ENCODE results near the gene GPR179.

Gene GPR179, protein sequence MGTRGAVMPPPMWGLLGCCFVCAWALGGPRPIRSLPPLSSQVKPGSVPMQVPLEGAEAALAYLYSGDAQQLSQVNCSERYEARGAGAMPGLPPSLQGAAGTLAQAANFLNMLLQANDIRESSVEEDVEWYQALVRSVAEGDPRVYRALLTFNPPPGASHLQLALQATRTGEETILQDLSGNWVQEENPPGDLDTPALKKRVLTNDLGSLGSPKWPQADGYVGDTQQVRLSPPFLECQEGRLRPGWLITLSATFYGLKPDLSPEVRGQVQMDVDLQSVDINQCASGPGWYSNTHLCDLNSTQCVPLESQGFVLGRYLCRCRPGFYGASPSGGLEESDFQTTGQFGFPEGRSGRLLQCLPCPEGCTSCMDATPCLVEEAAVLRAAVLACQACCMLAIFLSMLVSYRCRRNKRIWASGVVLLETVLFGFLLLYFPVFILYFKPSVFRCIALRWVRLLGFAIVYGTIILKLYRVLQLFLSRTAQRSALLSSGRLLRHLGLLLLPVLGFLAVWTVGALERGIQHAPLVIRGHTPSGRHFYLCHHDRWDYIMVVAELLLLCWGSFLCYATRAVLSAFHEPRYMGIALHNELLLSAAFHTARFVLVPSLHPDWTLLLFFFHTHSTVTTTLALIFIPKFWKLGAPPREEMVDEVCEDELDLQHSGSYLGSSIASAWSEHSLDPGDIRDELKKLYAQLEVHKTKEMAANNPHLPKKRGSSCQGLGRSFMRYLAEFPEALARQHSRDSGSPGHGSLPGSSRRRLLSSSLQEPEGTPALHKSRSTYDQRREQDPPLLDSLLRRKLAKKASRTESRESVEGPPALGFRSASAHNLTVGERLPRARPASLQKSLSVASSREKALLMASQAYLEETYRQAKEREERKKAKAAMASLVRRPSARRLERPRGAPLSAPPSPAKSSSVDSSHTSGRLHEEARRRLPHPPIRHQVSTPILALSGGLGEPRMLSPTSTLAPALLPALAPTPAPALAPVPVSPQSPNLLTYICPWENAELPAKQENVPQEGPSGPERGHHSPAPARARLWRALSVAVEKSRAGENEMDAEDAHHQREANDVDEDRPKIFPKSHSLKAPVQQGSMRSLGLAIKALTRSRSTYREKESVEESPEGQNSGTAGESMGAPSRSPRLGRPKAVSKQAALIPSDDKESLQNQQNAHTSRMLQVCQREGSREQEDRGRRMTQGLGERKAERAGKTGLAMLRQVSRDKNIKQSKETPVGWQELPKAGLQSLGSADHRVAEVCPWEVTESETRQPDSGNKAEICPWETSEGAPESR (N-terminal part only)

DNA sequence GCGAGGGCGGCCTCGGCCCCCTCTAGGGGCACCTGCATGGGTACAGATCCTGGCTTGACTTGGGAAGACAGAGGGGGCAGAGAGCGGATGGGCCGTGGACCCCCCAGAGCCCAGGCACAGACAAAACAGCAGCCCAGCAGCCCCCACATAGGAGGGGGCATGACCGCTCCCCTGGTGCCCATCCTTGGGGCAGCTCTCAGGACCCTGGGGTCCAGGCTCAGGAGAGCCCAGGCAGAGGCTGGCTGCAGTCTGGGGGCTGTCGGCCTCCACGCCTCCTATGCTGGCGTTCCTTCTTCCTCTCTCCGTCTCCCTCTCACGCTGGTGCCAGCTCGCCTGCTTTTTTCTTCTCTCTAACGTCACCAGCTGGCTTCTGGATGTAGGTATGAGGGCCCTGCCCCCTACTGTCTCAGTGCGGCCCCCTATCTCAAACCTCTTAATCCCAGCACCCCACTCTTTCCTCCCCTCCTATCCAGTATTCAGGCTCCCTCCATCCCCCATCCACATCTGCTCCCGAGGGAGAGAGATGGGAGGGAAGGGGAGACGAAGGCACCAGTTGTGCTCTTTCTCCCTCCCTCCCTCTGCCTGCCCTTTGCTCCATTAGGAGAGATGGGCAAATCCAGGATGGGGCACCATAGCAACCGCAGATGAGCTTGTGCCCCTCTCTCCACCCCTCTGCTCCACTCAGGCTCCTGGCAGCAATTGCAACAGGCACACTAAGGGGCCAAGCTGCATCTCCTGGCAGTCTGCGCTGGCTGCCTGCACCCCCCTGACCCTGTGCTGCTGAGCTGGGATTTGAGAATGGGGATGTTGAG, at the start of gene GPR179:
GPR179 (minus strand) TSS at position 349 of the 812 bp plus-strand sequence; CDS start at position 182, 167 bp downstream.
- no peak for DNase-seq

DNA sequence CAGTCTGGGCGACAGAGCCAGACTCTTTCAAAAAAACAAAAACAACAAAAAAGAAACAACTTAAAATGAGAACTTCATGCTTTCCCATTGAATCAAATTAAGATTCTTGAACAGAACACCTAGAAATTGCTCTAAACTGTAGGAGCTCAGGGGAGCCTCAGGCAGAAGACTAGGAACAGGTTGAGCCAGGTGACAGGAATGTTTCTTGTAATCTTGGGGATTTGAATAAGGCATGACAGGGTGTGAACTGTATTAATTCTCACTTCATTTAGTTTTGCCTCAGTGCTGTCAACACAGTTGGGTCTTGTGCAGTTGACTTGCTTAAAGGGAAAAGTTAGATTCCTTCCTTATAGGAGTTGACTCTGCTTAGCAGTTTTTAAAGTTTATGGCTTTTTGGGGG, 35.7 kb upstream of the GPR179 start:
- no peak for DNase-seq

DNA sequence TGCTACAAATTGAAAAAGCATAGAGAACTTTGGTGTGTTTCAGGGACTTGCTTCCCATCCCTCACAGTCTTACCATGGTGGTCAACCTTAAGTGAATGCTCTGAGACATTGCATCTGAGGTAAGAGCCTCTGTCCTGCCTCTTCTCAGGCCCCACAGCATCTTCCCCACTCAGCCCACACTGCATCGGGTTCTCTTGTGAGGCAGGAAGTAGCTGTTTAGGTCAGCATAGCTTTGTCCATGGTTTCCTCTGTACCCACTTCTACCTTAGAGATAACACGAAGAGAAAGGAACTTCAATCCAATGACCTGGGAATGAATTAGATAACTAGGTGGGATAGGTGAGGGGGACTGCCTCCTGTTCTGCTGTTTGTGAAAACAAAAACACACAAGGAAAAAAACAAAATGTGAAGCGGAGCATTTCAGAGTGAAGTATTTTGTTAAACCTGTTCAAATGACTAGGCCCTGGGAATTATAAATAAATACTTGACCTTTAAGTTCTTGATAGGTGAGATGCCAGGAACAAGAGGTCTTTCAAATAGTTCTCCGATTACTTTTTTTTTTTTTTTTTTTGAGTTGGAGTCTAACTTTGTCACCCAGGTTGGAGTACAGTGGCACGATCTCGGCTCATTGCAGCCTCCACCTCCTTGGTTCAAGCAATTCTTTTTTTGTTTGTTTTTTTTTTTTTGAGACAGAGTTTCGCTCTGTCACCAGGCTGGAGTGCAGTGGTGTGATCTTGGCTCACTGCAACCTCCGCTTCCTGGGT, 25.5 kb upstream of the GPR179 start:
- DNase-seq, result no peak

DNA sequence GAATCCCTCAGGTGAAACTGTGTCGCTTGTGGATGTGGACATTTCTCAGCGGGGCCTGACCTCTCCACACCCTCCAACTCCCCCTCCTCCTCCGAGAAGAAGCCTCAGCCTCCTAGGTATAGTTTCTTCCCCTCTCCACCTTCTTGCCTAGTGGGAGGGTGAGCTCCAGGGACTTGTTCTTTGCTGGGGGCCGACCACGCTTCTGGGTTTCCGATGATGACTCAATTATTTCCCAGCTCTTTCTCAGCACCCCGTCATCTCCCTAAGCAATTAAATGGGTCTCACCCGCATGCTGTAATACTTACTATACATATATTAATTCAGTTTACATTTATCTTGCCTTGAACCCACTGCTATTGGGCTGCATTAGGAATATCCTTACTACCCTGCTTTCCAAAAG, 21.0 kb upstream of the GPR179 start:
- DNase-seq, result no peak

DNA sequence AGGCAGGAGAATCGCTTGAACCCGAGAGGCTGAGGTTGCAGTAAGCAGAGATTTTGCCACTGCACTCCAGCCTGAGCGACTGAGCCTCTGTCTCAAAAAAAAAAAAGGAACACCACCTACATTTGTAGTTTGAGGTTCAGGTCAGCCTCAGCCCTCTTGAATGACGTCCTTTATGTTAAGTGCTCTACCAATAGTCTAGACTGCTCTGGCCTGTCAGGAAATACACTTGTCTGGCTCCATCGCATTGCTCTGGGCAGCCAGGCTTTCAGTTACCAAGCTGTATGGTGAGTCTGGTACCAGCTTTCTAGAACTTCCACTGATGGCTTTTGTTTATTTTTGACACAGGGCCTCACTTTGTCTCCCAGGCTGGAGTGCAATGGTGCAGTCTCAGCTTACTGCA, 19.3 kb upstream of the GPR179 start:
- DNase-seq, result no peak

DNA sequence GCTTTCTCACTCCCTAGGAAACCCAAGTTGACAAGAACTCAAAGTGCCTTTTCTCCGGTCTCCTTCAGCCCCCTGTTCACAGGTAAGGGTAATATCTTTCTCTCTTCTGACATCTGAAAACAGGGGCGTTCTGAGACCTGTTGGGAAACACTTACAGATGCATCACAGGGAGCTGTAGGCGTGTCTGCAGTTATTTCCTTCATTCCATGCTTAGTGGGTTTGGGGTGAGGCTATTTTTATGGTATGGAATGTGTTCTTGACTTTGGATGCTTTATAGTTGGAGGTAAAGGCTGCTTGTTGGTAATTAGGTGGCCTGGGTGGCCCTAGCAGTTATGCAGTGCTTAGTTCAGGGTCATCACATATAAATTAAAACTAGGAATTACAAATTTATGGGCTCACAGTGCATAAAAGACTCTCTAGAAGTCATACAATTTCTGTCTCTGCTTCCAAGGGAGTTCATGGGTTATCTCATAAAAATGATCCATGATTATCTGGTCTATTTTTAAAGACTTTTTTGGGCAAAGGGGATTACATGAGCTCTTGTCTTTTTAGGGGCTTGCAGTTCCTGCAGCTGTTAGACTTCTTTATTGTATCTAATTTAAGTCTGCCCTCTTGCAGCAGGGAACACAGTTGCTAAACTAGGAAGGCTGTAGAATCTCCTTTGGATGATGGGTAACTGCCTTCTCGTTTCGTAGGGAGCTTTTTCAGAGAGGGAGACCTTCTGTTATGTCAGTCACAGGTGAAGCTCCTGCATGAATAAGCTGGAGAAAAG, 18.1 kb upstream of the GPR179 start:
- no peak for DNase-seq

DNA sequence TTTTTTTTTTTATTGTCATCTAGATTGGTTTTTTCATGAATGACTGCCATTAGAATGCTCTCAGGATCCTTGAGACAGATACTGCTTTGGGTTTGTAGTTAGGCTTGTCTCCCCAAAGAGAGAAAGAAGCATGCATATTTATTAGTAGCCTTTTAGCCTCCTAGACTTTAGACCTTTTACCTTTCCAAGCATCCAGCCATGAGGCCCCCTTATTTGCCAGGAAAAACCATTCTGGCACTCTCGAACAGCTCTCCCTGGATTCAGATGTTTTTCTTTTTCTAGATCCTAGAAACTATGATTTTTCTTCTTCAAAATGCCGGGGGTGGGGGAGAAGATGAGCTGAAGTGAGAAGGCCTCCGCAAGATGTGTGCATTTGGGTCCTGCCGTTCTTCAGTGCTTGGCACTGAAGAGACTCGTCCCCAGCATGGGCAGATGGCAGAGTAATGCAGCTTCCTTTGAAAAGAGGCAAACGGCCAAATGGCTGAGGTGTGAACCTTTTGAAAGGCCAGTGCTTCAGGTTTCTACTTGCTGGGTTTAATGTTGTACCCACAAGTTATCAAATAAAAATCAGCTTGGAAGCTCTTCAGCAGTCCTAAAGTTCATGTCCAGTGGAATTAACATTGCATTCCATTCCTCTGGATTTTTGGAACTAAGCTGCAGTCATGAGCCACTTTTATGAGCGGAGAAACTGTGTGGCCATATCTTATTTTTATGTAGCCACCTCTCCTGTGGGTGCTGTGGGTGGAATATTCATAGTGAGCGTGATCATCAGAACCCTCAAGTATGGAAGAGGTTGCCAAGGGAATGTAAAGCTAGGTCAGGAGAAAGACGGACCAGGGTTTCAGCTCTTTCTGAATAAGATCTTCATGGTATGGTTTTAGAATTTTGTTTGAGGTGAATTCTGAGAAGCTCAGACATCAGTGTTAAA, 15.1 kb upstream of the GPR179 start:
- no peak for DNase-seq

DNA sequence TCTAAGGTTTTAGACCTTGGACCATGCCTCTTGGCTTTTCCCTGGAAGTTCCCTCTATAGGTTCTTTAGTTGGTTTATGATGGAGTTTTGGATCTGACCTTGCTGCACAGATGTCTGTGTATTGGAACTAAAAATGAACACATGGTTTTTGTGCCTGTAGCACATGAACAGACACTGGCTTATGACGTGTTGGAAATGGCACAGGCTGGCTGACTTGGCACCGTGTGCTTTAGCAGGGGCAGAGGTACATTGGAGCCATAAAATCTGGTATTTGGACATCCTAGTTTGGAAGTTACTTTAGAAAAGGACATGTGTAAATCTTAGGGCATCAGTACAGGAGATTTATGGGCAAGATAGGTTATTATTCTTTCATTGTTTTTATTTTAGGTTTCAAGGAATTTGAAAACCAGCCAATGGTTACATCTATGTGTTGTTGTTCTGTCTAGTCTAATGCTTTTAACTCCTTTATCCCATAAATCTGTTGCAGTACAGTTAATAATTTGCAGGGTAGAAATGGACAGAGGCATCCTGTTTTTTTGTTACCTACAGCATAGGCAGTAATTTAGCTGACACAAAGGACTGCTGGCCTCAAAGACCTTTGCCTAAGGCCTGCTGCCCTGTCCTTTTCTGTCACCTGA, 13.8 kb upstream of the GPR179 start:
- no peak for DNase-seq

DNA sequence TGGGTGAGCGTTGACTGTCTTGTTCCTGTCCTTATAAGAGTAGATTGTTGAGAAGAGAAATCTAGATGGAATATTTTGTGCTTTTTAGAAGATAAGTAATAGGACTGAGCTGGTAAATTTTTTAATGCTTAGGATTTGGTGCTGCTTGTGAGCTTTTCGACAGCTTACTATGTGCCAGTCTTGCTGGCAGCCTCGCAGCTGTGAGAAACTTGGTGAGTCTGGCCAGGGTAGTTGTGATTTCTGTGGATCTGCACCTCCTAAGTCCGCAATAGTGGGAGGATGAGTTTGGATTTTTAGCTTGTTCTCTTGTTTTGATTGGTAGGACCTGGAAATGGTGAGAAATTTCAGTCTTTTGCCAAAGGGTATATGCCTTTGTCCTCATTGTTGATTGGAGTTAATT, 11.5 kb upstream of the GPR179 start:
- no peak for DNase-seq

DNA sequence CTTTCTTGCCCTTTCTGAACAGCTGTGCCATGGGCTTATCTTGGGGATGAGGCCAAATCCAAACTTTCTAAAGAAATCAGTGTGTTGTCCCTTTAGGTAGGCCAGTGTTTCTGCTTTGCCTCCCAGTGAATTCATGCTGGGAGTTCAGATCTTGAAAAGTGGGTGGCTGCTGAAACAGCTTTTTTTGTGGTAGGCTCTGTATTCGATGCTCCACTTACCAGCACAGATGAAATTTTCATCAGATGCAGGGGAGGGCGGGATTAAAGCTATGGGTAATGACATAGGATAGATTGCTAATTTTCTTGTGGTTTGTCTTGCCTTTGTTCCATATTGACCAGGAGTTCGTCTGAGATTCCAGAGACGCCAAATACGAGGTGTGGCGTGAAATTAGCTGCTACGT, 10.7 kb upstream of the GPR179 start:
- no peak for DNase-seq

DNA sequence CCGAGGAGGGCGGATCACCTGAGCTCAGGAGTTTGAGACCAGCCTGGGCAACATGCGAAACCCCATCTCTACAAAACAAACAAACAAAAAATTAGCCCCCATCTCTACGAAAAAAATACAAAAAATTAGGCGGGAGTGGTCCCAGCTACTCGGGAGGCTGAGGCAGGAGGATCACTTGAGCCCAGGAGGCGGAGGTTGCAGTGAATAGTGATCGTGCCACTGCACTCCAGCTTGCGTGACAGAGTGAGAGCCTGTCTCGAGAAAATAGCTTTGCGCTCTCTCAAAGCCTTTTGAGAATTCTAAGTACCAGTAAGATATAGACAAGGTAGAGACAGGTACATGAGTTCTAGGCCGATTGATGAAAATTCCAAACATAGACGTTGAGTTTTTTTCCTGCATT, 9.9 kb upstream of the GPR179 start:
- DNase-seq, result no peak

DNA sequence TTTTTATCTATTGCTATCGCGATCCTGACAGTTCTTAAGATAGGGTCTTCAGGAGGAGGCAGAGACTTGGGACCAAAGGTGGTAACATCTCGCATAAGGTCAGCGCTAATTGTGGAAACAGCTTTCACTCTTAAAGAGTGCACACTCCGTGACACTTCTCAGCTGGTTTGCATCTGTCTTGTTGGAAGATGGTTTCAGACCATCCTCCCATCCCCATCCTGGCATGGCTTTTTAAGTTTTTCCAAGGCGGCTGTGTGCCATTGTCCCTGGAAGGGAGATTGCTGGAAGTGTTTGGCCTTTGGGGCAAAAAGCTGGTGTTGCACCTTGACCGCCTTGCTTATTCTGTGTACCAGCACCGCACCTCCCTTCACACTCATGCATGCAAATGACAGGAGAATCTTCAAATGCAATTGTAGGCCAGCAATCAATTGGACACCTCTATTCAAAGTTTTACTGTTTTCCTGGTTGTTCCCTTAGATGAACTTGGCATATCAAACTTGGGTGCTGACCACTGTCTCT, 9.4 kb upstream of the GPR179 start:
- DNase-seq, result no peak

DNA sequence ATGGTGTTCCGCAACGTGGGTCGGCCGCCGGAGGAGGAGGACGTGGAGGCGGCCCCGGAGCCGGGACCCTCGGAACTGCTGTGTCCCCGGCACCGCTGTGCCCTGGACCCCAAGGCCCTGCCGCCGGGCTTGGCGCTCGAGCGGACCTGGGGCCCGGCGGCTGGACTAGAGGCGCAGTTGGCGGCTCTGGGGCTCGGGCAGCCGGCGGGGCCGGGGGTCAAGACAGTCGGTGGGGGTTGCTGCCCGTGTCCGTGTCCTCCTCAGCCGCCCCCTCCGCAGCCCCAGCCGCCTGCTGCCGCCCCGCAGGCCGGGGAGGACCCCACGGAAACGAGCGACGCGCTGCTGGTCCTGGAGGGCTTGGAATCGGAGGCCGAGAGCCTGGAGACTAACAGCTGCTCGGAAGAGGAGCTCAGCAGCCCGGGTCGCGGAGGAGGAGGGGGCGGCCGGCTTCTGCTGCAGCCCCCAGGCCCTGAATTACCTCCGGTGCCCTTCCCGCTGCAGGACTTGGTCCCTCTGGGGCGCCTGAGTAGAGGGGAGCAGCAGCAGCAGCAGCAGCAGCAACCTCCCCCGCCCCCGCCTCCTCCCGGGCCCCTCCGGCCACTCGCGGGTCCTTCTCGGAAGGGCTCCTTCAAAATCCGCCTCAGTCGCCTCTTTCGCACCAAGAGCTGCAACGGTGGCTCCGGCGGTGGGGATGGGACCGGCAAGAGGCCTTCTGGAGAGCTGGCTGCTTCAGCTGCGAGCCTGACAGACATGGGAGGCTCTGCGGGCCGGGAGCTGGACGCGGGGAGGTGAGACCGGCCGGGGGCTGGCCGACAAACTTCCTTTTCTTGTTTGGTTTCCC, 8.7 kb upstream of the GPR179 start:
- peak; percentile 7 to 15 for DNase-seq

DNA sequence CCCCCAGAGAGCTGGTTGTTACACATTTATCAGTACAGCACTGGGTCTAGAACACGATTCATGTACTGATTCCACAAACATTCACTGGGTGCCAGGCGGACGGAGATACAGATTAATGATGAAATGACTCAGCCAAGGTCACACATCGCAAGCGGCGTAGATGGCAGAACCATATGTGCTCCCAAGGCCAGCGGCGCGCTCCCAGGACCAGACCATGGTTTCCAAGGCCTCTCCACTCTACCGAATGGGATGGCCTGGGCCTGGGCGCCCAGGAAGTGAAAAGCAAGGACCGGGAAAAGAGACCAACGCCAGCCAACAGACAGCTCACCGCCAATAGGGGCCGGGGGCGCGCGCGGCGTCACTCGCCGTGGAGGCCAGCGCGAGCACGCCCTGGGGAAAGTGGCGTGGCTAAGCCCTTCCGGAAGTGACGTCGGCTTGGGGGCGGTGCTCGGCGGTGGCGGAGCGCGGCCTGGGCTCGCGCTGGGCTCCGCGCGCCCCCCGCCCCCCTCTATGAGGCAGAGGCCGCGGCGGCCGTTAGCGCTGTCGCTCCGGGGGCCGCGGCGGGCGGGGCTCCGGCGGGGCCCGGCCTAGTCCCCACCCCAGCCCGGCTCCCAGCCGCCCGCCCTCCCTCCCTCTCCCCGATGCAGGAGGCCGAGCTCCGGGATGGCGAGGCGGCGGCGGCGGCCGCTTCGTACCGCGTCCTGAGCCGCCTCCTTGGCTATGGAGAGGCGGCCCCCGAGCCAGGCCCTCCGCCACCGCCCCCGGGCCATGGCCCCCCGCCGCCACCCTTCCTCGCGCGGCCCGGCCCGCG, 7.9 kb upstream of the GPR179 start, which contains the start of gene SOCS7:
SOCS7 (plus strand) TSS at position 433 of the 811 bp plus-strand sequence; CDS start at position 642, 209 bp downstream.
- peak; percentile 90 to 93 for DNase-seq

DNA sequence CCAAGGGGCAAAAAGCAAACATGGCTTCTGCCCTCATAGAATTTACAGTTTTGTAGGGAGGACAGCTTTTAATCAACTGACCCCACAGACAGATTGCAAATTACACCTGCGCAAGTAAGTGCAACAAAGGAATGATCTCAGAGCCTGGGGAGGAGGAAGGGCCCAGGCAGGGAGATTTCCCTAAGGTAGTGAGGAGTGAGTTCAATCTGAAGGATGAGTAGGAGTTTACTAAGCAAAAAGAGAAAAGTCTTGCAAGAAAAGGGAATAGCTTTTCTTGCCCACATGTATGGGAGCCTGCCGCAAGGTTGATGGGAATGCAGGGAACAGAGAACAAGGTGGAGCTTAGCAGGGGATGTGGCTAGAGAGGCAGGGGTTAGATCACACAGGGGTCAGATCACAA, 6.3 kb upstream of the GPR179 start:
- DNase-seq, result no peak

DNA sequence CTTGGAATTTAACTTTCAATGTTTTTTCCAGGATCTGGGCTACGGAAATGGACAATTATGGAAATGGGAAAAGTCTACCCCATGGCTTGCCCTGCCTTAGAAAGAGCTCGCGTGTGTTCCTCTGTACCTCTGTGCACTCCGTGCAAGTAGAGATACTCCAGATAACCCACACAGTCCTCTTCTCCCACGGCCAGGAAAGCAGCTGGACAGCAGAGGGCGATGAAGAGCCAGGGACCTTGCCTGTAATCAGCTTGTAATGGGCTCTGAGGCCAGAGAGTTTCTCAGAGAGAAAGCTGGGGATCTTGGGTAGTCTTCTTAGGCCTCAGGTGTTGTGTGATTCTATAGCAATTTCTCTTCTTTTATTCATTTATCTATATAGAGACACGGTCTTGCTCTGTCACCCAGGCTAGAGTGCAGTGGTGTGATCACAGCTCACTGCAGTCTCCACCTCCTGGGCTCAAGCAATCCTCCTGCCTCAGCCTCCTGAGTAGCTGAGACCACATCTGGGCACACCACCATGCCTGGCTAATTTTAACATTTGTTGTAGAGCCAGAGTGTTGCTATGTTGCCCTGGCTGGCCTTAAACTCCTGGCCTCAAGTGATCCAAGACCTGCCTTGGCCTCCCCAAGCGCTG, 5.5 kb upstream of the GPR179 start:
- DNase-seq, result peak; percentile 84 to 89
